GM12872 (cell line): ENCODE results near the gene SETBP1.

Experiments used
- CTCF ChIP-seq: IDR thresholded peaks from 3 replicates; pipeline ENCODE4 v1.5.1; 2011; ENCODE audit warnings: low read depth, mild to moderate bottlenecking, low read length, moderate library complexity; ENCODE audit not compliant: insufficient read depth

SETBP1 gene

DNA sequence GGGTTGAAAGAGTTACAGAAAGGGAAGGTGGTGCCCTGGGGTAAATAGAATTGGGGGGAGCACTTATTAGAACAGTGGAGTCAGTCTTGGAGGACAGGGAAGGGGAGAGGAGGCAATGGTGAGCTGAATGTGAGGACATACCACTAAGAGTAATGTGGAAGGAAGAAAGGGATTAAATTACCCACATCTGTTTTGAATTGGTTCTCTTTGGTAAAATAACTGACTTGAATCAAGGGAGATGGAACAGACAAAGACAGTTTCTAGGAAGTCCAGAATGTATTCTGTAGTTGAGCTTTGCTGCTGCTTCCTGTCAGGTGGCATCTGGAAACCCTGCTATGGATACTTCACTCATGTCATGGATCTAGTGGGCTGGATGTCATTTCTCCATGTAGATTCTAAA lies 6.7 kb downstream of the SETBP1 start:
- TF ChIP-seq CTCF: no peak

- TF ChIP-seq CTCF: no peak
Measured at GRCh38 chr18:44689736-44690135, 9.0 kb downstream of the SETBP1 start.

DNA sequence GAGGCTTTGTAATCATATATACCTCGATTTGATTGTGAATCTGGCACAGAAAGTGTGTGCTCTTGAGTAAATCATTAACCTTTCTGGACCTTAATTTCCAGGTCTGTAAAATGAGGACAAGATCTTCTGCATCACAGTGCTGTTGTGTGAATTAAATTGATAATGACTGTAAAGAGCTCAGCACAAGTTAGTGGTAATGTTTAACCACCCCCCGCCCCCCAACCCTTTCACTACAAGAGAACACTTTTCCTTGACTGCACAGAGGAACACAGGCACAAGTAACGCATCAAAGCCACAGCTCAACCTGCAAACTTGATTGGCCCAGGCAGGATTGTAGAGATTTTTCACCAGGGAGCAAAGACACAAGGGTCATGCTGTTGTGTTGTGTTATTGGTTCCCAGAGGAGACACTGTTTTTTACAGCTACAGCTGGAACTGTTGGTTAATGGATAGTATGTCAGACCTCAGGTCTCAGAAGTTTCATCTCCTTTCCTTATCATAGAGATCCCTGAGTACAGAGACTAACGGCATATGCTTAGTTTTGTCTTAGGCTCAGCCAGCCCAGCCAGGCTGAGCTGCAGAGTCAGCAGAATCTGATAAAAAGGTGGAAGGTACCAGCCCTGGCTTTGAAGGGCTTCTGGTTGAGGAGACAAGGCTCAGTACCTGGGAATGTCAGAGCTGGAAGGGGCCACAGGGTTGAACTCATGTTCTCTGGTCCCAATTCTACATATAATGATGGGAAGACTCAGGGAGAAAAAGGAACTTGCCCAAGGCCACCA lies 10.6 kb downstream of the SETBP1 start:
- no peak for TF ChIP-seq CTCF

- no peak for TF ChIP-seq CTCF
Measured at GRCh38 chr18:44693030-44693784, 12.5 kb downstream of the SETBP1 start.

DNA sequence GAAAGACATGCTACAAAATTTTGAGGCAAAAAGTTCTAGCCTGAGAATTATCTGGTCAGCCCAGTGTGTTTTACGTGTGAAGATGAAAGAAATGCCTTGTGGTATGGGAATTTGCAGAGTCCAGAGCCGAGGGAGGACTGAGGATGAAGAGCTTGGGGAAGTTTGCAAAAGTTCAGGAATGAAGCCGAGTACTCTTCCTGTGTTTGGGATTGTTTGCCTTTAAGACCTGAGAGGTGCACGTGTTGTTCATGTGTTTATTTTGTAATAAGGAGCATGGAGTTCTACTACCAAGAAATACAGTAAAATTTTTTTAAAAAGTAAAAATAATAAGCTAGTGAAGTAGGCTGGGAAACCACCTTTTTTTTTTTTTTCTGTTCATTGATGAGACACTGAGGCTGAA lies 14.8 kb downstream of the SETBP1 start:
- TF ChIP-seq CTCF: no peak

GRCh38 chr18:44696892-44697291 lies 16.2 kb downstream of the SETBP1 start:
- TF ChIP-seq CTCF: no peak

- TF ChIP-seq CTCF: no peak
Measured at GRCh38 chr18:44697315-44697714, 16.6 kb downstream of the SETBP1 start.
